HL-60 (cell line): Measurements from ENCODE around the gene CARD14.
"Not testable (repeated sequence)": the region's sequence is repeated elsewhere in the genome, so short reads cannot be mapped to it uniquely, and the experiment has no call there.

Experiments
- DNase-seq, 2 experiments: peaks; one replicate each; pipeline ENCODE4 v3.0.0-alpha.2; 2010 to 2020; ENCODE audit warnings: low read depth in 1 of 2, low spot score in 1 of 2
- H3K27ac ChIP-seq: fragments of 250-450 bp; sonication (Bioruptor Pico); replicated peaks from 2 replicates; pipeline ENCODE4 v1.5.1; 2020; ENCODE audit warnings: mild to moderate bottlenecking, moderate library complexity
- H3K27me3 ChIP-seq: fragments of 250-450 bp; sonication (Bioruptor Pico); 2 replicates; pipeline ENCODE4 v1.5.1; 2021; ENCODE audit warnings: mild to moderate bottlenecking, moderate library complexity; ENCODE audit not compliant: insufficient read depth, poor library complexity, severe bottlenecking
- H3K4me3 ChIP-seq: replicated peaks from 2 replicates; pipeline ENCODE4 v1.5.1; 2011; ENCODE audit warnings: mild to moderate bottlenecking, control low read depth, low read length; ENCODE audit not compliant: insufficient read depth
- CTCF ChIP-seq: IDR thresholded peaks from one replicate; pipeline ENCODE4 v1.5.1; 2011; ENCODE audit warnings: low read length, control low read depth, inconsistent platforms; ENCODE audit not compliant: insufficient read depth
- GABPA ChIP-seq: IDR thresholded peaks from 2 replicates; pipeline ENCODE4 v1.6.1; 2012; ENCODE audit warnings: low read depth
- POLR2AphosphoS5 ChIP-seq: IDR thresholded peaks from 2 replicates; pipeline ENCODE4 v1.6.1; 2012; ENCODE audit warnings: low read depth
- REST ChIP-seq: IDR thresholded peaks from 2 replicates; pipeline ENCODE4 v1.6.1; 2012; ENCODE audit warnings: low read depth; ENCODE audit not compliant: insufficient replicate concordance
- SPI1 ChIP-seq: IDR thresholded peaks from 2 replicates; pipeline ENCODE4 v1.6.1; 2012; ENCODE audit warnings: low read depth, mild to moderate bottlenecking, borderline replicate concordance

The CARD14 gene

GRCh38 chr17:80198144-80198661, 28.4 kb downstream of the CARD14 start:
- Histone ChIP-seq H3K27me3 (no peaks in the 10 kb centered on the region), H3K4me3 (no peak overlapping the region), H3K27ac (no peak overlapping the region)
- TF ChIP-seq GABPA, result no peak
- TF ChIP-seq REST, result no peak
- TF ChIP-seq CTCF, result no peak
- no peak for TF ChIP-seq POLR2AphosphoS5
- no peak for TF ChIP-seq SPI1
- no peak for DNase-seq

- H3K27ac ChIP-seq, DNase-seq, H3K27me3 ChIP-seq, H3K4me3 ChIP-seq: not testable (repeated sequence)
These were observed 29.5 kb downstream of the CARD14 start for GRCh38 chr17:80199295-80199694.

GRCh38 chr17:80201446-80201845, 31.6 kb downstream of the CARD14 start:
- no peak overlapping the region for H3K4me3 ChIP-seq
- no peak for DNase-seq
- TF ChIP-seq SPI1 (no peak), GABPA (no peak), CTCF (no peak), POLR2AphosphoS5 (no peak), REST (no peak)
- H3K27me3 ChIP-seq, result peaks cover 2% of the 10 kb centered on the region
- H3K27ac ChIP-seq, result no peak overlapping the region

GRCh38 chr17:80202197-80202596, 32.4 kb downstream of the CARD14 start:
- Histone ChIP-seq H3K4me3 (no peak overlapping the region), H3K27me3 (peaks cover 2% of the 10 kb centered on the region), H3K27ac (no peak overlapping the region)
- TF ChIP-seq REST, result no peak
- no peak for TF ChIP-seq GABPA
- TF ChIP-seq CTCF, result no peak
- no peak for TF ChIP-seq POLR2AphosphoS5
- no peak for DNase-seq
